ENCODE measurements around the gene TSHZ3. TPM values are rescaled to one million over a fixed set of nuclear protein-coding genes. Genes with fewer than 3 reads are reported as not detected.

Gene TSHZ3
- total RNA-seq, 6 experiments from 2014 or later = 9.1 to 14.0 (median 13.1) TPM

GRCh38 chr19:31235806-31236205, 113.4 kb downstream of the TSHZ3 start:
- H3K27ac Mint-ChIP-seq = no peak overlapping the region
- H3K36me3 Mint-ChIP-seq (ENCODE audit: low read depth) = peaks cover 5% of the 10 kb centered on the region; the same call in 1 of the 2 replicates
- DNase-seq = no peak
- H3K9me3 Mint-ChIP-seq = peaks cover 5% of the 10 kb centered on the region
- no peak for TF ChIP-seq CTCF (IDR thresholded peaks at IDR 0.05)
- H3K4me1 Mint-ChIP-seq (ENCODE audit: low read depth) = peaks cover 39% of the 10 kb centered on the region
- H3K27me3 Mint-ChIP-seq (ENCODE audit: insufficient read depth) = peaks cover 1% of the 10 kb centered on the region; the same call in 1 of the 2 replicates
- no peak overlapping the region for H3K4me3 Mint-ChIP-seq

GRCh38 chr19:31233295-31233800, 115.9 kb downstream of the TSHZ3 start:
- Mint-ChIP-seq H3K27me3 (ENCODE audit: insufficient read depth) (peaks cover 1% of the 10 kb centered on the region; the same call in 1 of the 2 replicates), H3K36me3 (ENCODE audit: low read depth) (peaks cover 5% of the 10 kb centered on the region; the same call in 1 of the 2 replicates), H3K9me3 (peaks cover 5% of the 10 kb centered on the region), H3K4me3 (peak overlapping the region; percentile 68), H3K27ac (peak overlapping the region; percentile 88), H3K4me1 (ENCODE audit: low read depth) (peaks cover 55% of the 10 kb centered on the region)
- TF ChIP-seq CTCF (IDR thresholded peaks at IDR 0.05) = no peak
- no peak for DNase-seq

- H3K4me1 Mint-ChIP-seq (ENCODE audit: low read depth) = peaks cover 57% of the 10 kb centered on the region
- TF ChIP-seq CTCF (IDR thresholded peaks at IDR 0.05) = no peak
- peak overlapping the region; percentile 88 for H3K27ac Mint-ChIP-seq
Observed at GRCh38 chr19:31232871-31233270, 116.4 kb downstream of the TSHZ3 start.

GRCh38 chr19:31232180-31232579, 117.1 kb downstream of the TSHZ3 start:
- Mint-ChIP-seq H3K4me3 (no peak overlapping the region), H3K4me1 (ENCODE audit: low read depth) (peaks cover 60% of the 10 kb centered on the region), H3K36me3 (ENCODE audit: low read depth) (peaks cover 13% of the 10 kb centered on the region), H3K27me3 (ENCODE audit: insufficient read depth) (peaks cover 1% of the 10 kb centered on the region; the same call in 1 of the 2 replicates), H3K9me3 (peaks cover 5% of the 10 kb centered on the region), H3K27ac (peak overlapping the region; percentile 88)
- peak; percentile 40; the same call in 1 of the 2 replicates for TF ChIP-seq CTCF (IDR thresholded peaks at IDR 0.05)
- no peak for DNase-seq

More at GRCh38 chr19:31232871-31233270, 116.4 kb downstream of the TSHZ3 start:
- Mint-ChIP-seq H3K9me3 (peaks cover 5% of the 10 kb centered on the region), H3K27me3 (ENCODE audit: insufficient read depth) (peaks cover 1% of the 10 kb centered on the region; the same call in 1 of the 2 replicates), H3K4me3 (peak overlapping the region; percentile 68), H3K36me3 (ENCODE audit: low read depth) (peaks cover 6% of the 10 kb centered on the region)
- DNase-seq = peak; percentile 88

- peak overlapping the region; percentile 88 for H3K27ac Mint-ChIP-seq
- peak overlapping the region; percentile 22; the same call in 1 of the 2 replicates for H3K4me3 Mint-ChIP-seq
- H3K36me3 Mint-ChIP-seq (ENCODE audit: low read depth) = peaks cover 19% of the 10 kb centered on the region
- no peak for DNase-seq
- peaks cover 5% of the 10 kb centered on the region for H3K9me3 Mint-ChIP-seq
- peaks cover 1% of the 10 kb centered on the region; the same call in 1 of the 2 replicates for H3K27me3 Mint-ChIP-seq (ENCODE audit: insufficient read depth)
- peaks cover 66% of the 10 kb centered on the region for H3K4me1 Mint-ChIP-seq (ENCODE audit: low read depth)
- TF ChIP-seq CTCF (IDR thresholded peaks at IDR 0.05) = no peak
Observed at GRCh38 chr19:31231237-31231636, 118.0 kb downstream of the TSHZ3 start.
